VCaP (cell line): ENCODE data around the gene CTNNA1.

ENCODE experiments used
- H3K27ac ChIP-seq: fragments of 450-650 bp; 2 replicates; pipeline ENCODE4 v1.5.1; 2017
- CTCF ChIP-seq: fragments of 450-650 bp; conservative IDR thresholded peaks from 2 replicates; pipeline ENCODE4 v1.5.1; 2017; ENCODE audit warnings: mild to moderate bottlenecking, moderate library complexity

CTNNA1 gene

GRCh38 chr5:138972230-138972629 is 219.0 kb downstream of the CTNNA1 start:
- no peak for TF ChIP-seq CTCF
- H3K27ac ChIP-seq: no peak overlapping the region

GRCh38 chr5:138972836-138973235 is 219.6 kb downstream of the CTNNA1 start:
- no peak overlapping the region for H3K27ac ChIP-seq
- peak; percentile 53 for TF ChIP-seq CTCF

- no peak overlapping the region for H3K27ac ChIP-seq
Observed at GRCh38 chr5:138974227-138975063, 221.2 kb downstream of the CTNNA1 start.

GRCh38 chr5:138975098-138975847 is 222.0 kb downstream of the CTNNA1 start:
- H3K27ac ChIP-seq: no peak overlapping the region
- TF ChIP-seq CTCF: no peak

More at GRCh38 chr5:138974227-138975063, 221.2 kb downstream of the CTNNA1 start:
- TF ChIP-seq CTCF: no peak

- no peak overlapping the region for H3K27ac ChIP-seq
- no peak for TF ChIP-seq CTCF
Observed at GRCh38 chr5:138978080-138978479, 224.9 kb downstream of the CTNNA1 start.

GRCh38 chr5:138978581-138978980 is 225.4 kb downstream of the CTNNA1 start:
- no peak for TF ChIP-seq CTCF
- H3K27ac ChIP-seq: no peak overlapping the region

- H3K27ac ChIP-seq: no peak overlapping the region
- no peak for TF ChIP-seq CTCF
Observed at GRCh38 chr5:138979684-138980280, 226.6 kb downstream of the CTNNA1 start.
